Fibroblast of upper back skin (primary cell): ENCODE results near the gene TSPAN32.
"Not testable (repeated sequence)": the region's sequence is repeated elsewhere in the genome, so short reads cannot be mapped to it uniquely, and the experiment has no call there.

Experiments
- DNase-seq: peaks from one replicate; pipeline ENCODE4 v3.0.0-alpha.2; 2013

Gene TSPAN32

DNA sequence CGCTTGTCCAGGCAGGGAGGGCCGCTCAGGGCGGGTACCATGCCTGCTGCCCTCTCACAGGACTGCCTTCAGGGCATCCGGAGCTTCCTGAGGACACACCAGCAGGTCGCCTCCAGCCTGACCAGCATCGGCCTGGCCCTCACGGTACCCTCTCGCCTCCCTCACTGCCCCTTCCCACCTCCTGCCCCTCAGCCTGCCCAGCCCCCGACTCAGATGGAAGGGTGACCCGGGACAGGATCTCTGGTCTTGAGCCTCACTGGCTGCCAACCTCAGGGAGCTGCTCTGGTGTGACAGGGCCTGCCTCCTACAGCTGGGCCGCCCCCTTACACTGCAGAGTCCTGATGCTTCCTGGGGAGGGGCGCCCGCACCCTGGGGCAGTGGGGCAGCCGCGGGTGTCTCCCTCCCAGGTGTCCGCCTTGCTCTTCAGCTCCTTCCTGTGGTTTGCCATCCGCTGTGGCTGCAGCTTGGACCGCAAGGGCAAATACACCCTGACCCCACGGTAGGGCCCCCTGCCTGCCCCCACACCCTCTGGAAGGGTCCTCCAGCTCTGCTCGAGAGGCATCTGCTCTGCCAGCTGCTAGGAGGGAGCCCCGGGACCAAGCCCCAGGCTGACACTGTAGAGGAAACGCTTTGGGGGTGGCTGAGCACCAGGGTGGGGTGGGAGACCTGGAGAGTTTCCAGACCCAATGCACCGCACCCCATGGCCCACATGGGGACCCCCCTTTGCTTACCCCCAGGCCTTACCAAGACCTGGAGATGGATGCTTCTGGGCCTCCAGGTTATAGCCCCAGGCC lies 14.6 kb downstream of the TSPAN32 start:
- no peak for DNase-seq

DNA sequence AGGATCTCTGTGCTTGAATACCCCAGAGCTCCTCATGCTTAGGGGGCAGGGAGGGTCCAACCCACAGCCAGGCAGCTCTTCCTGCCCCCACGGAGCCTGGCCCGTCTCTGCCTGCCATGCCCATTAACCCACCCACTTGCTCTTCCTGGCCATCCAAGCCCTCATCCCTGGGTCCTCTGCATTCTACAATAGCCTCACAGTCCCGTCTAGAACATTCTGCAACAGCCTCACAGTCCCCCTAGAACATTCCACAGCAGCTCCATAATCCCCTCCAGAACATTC lies 15.1 kb downstream of the TSPAN32 start:
- no peak for DNase-seq

DNA sequence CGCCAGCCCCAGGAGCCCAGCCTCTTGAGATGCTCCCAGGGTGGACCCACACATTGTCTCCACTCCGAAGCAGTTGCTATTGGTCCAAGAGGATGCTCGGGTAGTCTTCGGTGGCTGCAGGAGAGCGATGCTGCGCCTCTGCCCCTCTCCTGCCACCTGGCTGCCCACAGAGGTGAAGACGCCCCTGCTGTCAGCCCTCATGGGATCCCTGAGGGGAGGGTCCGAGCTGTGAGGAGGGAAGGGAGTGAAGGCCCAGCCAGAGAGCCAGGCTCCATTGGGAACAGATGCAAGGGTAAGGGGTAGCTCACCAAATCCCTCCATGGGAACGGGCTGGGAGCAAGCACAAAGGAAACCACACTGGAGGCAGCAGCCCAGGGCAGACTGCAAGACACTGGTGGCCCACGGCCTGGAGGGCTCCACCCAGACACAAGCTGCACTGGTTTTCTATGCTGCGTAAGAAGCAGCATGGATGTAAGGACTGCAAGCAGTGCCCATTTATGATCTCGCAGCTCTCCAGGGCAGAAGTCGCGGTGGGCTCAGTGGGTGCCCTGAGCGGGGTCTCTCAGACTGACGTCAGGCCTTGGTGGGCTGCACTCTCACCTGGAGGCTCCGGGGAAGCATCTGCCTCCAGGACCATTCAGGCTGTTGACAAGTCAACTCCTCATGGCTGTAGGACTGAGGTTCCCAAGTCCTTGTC lies 15.7 kb downstream of the TSPAN32 start:
- no peak for DNase-seq

DNA sequence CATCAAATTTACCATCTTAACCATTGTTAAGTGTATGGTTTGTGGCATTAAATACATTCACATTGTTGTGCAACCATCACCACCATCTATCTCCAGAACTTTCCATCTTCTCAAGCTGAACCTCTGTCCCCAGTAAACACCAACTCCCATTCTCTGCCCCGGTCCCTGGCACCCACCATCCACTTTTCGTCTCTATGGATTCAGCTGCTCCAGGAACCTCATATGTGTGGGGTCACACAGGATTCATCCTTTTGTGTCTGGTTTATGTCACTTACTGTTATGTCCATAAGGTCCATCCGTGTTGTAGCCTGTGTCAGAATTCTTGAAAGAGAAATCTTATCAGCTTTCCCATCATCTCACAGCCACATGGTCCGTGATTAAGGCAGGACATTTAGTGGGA lies 16.3 kb downstream of the TSPAN32 start:
- DNase-seq = no peak

DNA sequence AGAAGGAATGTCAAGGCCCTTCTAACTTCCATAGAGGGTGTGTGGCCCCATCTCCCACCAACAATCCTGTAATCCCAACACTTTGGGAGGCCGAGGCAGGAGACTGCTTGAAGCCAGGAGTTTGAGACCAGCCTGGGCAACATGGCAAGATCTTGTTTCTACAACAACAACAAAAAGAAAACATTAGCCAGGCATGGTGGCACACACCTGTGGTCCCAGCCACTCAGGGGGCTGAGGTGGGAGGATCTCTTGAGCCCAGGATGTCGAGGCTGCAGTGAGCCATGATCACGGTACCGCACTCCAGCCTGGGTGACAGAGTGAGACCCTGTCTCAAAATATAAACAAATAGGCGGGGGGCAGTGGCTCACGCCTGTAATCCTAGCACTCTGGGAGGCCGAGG lies 16.9 kb downstream of the TSPAN32 start:
- no peak for DNase-seq

DNA sequence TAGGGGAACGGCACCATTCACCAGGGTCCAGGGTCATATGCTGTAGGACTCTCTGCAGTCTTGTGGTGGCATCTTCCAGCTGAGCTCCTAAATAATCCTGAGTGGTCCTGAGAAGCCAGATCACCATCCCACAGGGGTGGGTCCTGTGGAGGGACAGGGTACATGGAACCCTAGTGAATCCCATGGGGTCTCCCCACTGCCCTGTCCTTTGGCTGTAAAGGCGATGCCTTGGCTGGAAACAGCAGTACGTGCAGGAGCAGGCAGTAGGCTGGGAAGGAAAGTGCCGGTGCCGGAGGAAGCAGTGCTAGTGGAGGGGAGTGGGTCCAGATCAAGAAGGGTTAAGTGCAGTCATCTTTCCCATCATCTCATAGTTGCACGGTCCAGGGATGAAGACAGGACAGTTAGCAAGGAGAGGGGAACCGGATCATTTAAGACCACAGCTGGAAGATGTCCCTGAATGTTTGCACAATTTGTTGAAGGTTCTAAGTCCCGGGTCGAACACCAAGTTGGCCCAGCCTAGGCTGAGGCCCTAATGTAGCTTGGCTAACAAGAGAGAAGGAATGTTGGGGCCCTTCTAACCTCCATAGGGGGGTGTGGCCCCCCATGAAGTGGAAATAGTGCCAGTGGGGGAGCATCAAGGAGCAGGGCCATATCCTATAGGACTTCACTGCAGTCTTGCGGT lies 18.1 kb downstream of the TSPAN32 start:
- no peak for DNase-seq

DNA sequence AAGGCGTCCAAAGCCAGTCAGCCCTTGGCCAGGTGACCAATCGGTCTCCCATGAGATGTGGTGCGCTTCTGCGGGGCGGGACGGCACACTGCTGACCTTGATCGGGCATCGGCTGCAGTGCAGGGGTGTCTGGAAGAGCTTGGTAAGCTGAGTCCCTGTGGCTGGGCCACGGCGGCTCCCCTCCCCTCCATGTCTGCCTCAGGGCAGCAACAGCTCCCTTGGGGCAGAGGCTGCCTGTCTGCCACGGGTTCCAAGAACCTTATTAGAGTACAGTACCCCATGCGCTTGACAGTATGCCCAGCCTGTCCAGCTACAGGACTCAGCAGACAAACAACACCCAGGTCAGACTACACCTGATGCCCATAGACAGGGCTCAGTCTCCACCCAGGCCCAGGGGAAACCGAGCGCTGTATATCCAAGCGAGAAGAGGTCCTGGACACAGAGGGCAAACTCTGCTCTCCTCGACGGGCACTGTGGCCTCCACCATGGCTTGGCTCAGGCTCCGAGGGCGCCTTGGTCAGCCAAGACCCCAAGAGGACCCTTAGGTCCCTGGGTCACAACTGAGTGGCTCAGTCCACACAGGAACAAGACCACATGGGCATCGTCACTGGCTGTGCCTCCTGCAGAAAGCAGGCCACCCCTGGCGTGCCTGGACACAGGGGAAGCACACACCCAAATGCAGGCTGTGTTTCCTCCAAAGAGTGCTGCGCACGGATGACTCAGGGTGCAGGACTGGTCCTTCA lies 18.9 kb downstream of the TSPAN32 start:
- DNase-seq = no peak

DNA sequence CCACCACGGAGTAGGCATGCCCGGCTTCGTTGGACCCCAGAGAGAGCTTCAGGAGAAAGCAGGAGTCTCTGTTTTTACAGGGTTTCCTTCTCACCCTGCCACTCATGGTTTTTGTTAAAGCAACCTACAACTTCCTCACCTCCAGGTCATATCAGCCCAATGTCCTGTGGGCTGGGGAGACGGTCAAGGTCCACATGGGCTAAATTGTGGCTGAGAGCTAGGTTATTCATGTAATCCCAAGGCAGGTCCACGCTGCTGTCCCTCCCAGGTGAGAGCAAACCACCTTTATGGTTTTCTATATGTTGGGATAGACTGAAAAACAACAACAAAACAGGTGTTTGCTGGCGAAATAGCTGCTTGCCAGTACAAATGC lies 19.5 kb downstream of the TSPAN32 start:
- DNase-seq = no peak

DNA sequence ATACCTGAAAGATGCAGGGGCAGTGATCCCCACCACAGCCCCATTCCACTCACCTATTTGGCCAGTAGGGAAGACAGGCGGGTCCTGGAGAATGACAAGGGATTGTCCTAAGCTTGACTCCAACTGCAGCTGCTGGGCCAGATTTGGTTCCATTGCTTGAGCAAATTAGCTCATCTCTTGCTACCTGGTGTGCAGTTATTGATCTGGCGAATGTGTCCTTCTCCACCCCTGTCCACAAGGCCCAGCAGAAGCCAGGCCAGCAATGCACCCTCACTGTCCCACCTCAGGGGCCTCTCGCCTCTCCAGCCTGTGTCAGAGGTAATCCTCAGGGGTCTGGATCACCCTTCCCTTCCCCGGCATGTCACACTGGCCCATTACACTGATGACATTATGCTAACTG lies 23.3 kb downstream of the TSPAN32 start:
- DNase-seq = no peak

DNA sequence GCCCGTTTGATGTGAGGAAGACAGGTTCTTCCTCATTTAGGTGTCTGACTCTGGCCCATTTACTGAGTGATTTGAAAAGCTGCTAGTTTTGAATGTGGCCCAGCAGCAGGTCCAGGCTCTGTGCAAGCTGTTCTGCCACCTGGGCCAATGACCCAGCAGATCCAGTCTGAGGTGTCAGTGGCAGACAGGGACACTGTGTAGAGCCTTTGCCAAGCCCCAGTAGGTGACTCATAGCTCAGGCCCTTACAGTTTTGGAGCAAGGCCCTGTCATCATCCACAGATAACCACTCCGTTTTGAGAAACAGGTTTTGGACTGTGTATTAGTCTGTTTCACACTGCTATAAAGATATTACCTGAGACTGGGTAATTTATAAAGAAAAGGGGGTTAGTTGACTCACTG lies 23.9 kb downstream of the TSPAN32 start:
- DNase-seq = no peak

DNA sequence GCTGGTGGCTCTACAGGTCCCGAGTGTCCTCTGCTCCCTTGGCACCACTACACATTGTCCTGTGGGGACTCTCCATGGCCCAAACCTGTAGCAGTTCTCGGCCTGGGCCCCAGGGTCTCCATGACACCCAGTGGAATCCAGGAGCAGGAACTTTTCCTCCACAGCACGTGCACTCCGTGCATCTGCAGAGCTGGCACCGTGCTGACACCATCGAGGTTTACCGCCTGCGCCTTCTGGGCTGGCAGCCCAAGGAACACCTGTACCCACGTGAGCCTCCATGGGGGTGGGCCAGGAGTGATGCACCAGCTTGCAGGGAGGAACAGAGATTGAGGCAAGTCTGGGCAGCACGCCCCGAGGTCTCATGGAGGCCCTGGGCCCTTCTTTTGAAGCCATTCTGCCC lies 25.2 kb downstream of the TSPAN32 start:
- DNase-seq = no peak

DNA sequence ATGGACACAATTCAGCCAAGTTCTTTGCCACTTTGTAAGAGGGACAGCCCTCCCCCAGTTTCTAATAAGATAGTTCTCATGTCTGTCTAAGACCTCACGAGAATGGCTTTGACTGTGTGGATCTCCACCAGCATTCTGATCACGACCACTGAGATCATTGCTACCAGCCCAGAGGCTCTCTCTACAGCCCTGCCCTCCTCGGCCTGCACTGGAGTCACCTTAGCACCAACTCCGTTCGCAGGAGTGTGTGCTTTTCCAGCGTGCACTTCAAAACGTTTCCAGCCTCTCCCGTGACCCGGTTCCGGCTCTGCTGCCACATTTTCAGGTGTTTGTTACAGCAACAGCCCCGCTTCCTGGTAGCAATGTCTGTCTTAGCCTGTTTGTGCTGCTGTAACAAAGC lies 26.2 kb downstream of the TSPAN32 start:
- no peak for DNase-seq

DNA sequence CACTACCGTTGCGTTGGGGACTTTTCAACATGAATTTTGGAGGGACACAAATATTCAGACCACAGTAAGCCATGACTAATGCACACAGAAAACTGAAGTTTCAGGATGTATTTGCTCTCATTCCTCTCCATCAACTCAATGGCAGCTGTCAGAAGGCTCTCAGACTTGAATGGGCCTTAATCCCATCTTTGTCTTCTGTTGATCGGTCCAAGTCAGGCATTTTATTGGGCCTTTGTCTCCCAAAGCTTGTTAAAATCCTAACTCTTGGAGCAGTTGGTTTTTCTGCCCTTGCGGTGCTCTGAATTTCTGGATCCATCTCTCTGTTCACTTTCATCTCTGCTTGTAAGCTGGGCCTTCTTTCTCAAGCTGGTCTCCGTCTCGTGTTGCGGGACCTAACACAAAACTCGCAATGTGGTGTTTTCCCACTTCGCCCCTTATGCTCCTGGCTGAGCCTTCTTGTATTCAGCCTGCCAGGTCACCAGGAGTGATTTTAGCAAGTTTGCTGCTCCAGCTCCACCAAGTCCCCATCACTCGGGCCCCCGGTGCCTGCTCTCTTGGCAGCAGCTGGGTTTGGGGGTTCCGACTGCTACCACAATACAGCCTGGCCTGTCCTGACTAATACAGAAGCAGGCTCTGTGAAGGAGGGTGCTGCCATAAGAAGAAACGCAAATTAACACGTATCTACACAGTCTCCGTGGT lies 27.0 kb downstream of the TSPAN32 start:
- no peak for DNase-seq

DNA sequence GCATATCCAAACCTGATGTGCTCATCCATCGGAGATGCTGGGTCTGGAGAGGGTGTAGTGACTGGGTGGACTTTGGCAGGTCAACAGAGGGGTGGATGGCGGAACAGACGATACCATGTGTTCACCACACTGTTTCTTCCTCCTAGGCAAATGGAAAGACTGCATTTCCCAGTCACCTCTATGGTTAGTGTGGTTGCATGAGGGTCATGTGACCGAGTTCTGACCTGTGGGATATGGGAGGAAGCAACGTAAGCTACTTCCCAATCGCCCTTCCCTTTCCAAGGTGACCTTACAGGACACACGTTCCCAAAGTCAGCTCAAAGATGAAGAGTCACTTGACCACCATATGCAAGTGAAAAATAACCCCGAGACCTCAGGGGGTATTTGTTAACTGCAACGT lies 27.7 kb downstream of the TSPAN32 start:
- no peak for DNase-seq

DNA sequence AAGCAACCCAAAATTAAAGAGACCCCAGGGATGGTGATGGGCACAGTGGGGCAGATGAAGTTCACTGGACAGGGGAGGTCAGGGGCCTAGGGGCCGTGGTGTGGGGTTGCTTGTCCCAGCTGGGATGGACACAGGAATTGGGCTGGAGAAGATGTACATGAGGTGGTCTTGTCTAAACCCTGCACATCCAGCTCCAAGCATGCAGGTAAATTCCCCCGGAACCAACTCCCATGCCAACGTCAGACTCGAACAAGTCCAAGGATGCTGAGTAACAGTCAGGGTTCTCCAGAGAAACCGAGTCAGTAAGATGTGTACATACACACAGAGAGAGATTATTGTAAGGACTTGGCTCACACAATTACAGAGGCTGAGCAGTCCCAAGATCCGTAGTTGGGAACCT lies 28.9 kb downstream of the TSPAN32 start:
- no peak for DNase-seq

DNA sequence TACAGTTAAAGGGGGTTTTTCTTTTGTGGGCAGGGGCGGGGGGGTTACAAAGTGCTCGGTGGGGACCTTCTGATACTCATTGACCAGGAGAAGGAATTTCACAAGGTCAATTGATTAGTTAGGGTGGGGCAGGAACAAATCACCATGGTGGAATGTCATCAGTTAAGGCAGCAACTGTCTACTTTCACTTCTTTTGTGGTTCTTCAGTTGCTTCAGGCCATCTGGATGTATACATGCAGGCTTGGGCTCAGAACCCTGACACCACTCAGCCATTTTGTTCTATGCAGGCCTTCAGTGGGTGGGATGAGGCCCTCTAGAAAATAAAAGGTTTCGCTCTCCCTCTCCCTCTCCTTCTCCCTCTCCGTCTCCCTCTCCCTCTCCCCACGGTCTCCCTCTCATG lies 29.6 kb downstream of the TSPAN32 start:
- DNase-seq = no peak

DNA sequence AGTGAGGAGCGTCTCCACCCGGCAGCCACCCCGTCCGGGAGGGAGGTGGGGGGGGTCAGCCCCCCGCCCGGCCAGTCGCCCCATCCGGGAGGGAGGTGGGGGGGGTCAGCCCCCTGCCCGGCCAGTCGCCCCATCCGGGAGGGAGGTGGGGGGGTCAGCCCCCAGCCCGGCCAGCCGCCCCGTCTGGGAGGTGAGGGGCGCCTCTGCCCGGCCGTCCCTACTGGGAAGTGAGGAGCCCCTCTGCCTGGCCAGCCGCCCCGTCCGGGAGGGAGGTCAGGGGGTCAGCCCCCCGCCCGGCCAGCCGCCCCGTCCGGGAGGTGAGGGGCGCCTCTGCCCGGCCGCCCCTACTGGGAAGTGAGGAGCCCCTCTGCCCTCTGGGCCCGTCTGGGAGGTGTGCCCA lies 30.8 kb downstream of the TSPAN32 start:
- DNase-seq = not testable (repeated sequence)

DNA sequence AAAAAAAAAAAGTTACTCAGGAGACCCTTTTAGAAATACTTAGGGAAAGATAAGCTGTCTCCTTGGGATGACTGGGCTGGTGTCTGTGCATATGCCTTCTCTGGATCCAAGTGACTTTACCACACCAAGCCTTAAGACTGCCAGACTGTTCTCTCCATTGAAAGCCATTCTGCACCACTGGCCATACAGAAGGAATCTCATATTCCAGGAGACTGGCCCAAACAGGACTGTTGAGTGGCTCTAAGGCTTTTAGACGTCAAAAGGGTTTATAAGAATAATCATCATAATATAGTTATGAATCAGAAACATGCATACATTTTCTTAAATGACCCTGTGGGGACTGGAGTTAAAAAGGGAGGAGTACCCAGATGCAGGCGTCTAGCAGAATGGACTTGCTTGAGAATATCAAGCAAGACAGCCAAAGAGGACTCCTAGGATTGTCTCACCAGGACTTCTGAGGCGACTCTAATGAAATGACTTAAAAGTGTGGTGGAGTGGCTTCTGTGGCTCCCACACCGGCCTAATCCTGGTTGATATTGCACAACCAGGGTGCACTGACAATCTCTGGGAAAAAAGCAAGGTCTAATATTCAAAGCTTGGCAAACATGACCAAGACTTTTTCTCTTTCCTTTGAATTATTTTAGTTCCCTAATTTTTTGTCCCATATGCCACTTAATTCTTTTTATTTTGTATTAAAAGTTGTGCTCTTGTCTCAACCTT lies 31.8 kb downstream of the TSPAN32 start:
- not testable (repeated sequence) for DNase-seq

DNA sequence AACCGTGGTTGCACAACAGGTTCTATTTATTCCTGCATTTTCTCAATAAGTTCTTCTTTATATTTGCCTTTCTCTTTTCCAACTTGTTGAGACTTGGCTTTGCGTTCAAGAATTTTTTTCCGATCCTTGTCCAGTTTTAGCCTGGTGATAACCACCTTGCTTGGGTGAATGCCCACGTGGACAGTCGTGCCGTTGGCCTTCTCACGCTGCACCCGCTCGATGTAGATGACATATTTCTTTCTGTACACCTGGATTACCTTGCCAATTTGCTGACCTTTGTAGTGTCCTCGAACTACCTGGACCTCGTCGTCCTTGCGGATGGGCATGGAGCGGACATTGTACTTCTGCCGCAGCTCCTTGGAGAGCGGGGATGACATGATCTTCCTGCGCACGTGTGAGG lies 33.5 kb downstream of the TSPAN32 start:
- DNase-seq = not testable (repeated sequence)

DNA sequence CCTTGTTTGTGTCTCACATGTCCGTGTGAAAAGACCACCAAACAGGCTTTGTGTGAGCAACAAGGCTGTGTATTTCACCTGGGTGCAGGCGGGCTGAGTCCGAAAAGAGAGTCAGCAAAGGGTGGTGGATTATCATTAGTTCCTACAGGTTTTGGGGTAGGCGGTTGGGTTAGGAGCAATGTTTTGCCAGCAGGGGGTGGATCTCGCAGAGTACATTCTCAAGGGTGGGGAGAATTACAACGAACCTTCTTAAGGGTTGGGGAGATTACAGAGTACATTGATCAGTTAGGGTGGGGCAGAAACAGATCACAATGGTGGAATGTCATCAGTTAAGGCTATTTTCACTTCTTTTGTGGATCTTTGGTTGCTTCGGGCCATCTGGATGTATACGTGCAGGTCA lies 36.9 kb downstream of the TSPAN32 start:
- DNase-seq = not testable (repeated sequence)

DNA sequence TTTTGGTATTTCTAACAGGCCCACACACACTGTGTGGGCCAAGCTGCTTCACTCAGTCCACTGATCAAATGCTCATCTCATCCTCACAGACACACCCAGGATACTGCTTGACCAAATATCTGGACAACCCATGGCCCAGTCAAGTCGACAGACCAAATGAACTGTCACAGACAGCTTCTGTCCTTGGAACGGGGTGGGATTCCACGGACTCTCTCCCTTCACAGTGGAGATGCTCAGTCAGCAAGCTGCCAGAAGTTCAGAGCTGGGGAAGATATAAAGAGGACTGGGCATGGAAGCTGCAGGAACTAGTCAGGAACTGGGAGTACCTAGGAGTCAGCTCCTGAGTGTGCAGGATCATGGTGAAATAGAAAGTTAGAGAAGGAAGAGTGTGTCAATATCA lies 40.7 kb downstream of the TSPAN32 start:
- no peak for DNase-seq

DNA sequence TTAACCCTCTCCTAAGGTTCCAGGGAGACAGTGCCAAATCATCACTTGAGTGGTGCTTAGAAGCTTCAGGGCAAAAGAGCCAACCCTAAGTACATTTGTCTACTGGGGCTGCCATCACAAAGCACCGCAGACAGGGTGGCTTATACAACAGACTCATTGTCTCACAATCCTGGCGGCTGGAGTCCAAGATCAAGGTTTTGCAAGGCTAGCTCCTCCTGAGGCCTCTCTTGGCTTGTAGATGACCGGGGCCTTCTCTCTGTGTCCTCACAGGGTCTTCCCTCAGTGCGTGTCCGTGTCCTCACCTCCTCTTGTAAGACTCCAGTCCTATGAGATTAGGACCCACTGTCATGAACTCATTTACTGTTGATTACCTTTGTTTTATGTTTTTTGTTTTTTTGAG lies 41.2 kb downstream of the TSPAN32 start:
- no peak for DNase-seq
